GM23248 (cell line): ENCODE measurements around the gene FNDC3B. TPM values are rescaled to one million over a fixed set of nuclear protein-coding genes. Genes with fewer than 3 reads are reported as not detected.

Experiments
- DNase-seq: peaks from one replicate; pipeline ENCODE4 v3.0.0-alpha.2; 2015
- H2AFZ ChIP-seq: fragments of 200-600 bp; sonication (generic); 2 replicates; pipeline ENCODE4 v1.6.1; 2016; ENCODE audit warnings: antibody characterized with exemption
- H3F3A ChIP-seq: fragments of 200-600 bp; sonication (generic); 2 replicates; pipeline ENCODE4 v1.6.1; 2016; ENCODE audit warnings: mild to moderate bottlenecking, antibody characterized with exemption, mixed run types; ENCODE audit not compliant: insufficient read depth
- H3K27ac ChIP-seq: fragments of 200-600 bp; sonication (generic); 2 replicates; pipeline ENCODE4 v1.5.1; 2016; ENCODE audit warnings: mild to moderate bottlenecking
- H3K27me3 ChIP-seq: fragments of 200-600 bp; sonication (generic); replicated peaks from 2 replicates; pipeline ENCODE4 v1.6.1; 2016; ENCODE audit warnings: mild to moderate bottlenecking; ENCODE audit not compliant: insufficient read depth
- H3K36me3 ChIP-seq: fragments of 200-600 bp; sonication (generic); 2 replicates; pipeline ENCODE4 v1.6.1; 2016; ENCODE audit warnings: low read depth, mild to moderate bottlenecking
- H3K4me1 ChIP-seq: fragments of 200-600 bp; sonication (generic); 2 replicates; pipeline ENCODE4 v1.6.1; 2016; ENCODE audit warnings: mild to moderate bottlenecking; ENCODE audit not compliant: insufficient read depth
- H3K4me2 ChIP-seq: fragments of 200-600 bp; sonication (generic); one replicate; pipeline ENCODE4 v1.6.1; 2016; ENCODE audit warnings: mild to moderate bottlenecking; ENCODE audit not compliant: unreplicated experiment
- H3K4me3 ChIP-seq: fragments of 200-600 bp; sonication (generic); 2 replicates; pipeline ENCODE4 v1.5.1; 2016; ENCODE audit warnings: mild to moderate bottlenecking
- H3K79me2 ChIP-seq: fragments of 200-600 bp; sonication (generic); 2 replicates; pipeline ENCODE4 v1.6.1; 2016; ENCODE audit warnings: mild to moderate bottlenecking; ENCODE audit not compliant: insufficient read depth
- H3K9ac ChIP-seq: fragments of 200-600 bp; sonication (generic); 2 replicates; pipeline ENCODE4 v1.6.1; 2016; ENCODE audit warnings: mild to moderate bottlenecking
- H3K9me2 ChIP-seq: fragments of 200-600 bp; sonication (generic); 2 replicates; pipeline ENCODE4 v1.6.1; 2016; ENCODE audit warnings: mixed run types, mild to moderate bottlenecking, moderate library complexity; ENCODE audit not compliant: insufficient read depth
- H3K9me3 ChIP-seq: fragments of 200-600 bp; sonication (generic); one replicate; pipeline ENCODE4 v1.6.1; 2017; ENCODE audit warnings: low read depth
- H4K20me1 ChIP-seq: fragments of 200-600 bp; sonication (generic); 2 replicates; pipeline ENCODE4 v1.6.0; 2016; ENCODE audit not compliant: insufficient read depth
- EZH2 ChIP-seq: fragments of 200-600 bp; sonication (generic); IDR thresholded peaks from 2 replicates; pipeline ENCODE4 v1.6.1; 2018; ENCODE audit warnings: antibody characterized with exemption, mild to moderate bottlenecking; ENCODE audit not compliant: insufficient read depth, poor library complexity, severe bottlenecking
- EZH2phosphoT487 ChIP-seq: fragments of 200-600 bp; sonication (generic); IDR thresholded peaks from 2 replicates; pipeline ENCODE4 v1.6.1; 2018; ENCODE audit warnings: antibody characterized with exemption, moderate library complexity, mild to moderate bottlenecking, low read depth; ENCODE audit not compliant: insufficient read depth
- WGBS, 2 experiments: methylation state at CpG; one replicate each; pipeline ENCODE4 v1.1.6; 2015 to 2017; ENCODE audit warnings: low lambda C conversion rate in 2 of 2, low coverage in 1 of 2; ENCODE audit errors: missing lambda C conversion rate in 2 of 2; 5-methylcytosine and 5-hydroxymethylcytosine counted together
- in situ Hi-C: fragments of 300-500 bp; cut with MboI; formaldehyde crosslinking; loops from 2 replicates; pipeline ENCODE4 v1.15.0; 2020
- polyA plus RNA-seq: library from polyadenylated mRNA; unstranded; fragments of >200 nt; fragmentation: Nextera tagmentation; extraction: Ambion mirVana; gene quantifications from 2 replicates; pipeline ENCODE4 v1.2.1, GENCODE V29; 2016
- total RNA-seq: library from RNA; depleted of rRNA; stranded (reverse); fragments of >200 nt; shearing (Covaris generic); gene quantifications from 2 replicates; pipeline ENCODE4 v1.2.3, GENCODE V29; 2014

FNDC3B gene
- total and polyA plus RNA-seq, 2 experiments from 2014 or later = 85.5 to 123 TPM

- no peaks in the 10 kb centered on the region for H3K9me2 ChIP-seq
- peaks cover 71% of the 10 kb centered on the region for H3K4me1 ChIP-seq
- 46 to 49% methylated on average over 6 of the region's 6 CpGs for WGBS, 2 experiments
- H3K27me3 ChIP-seq = no peaks in the 10 kb centered on the region
- in situ Hi-C loops = no loop called here
- H4K20me1 ChIP-seq = peaks cover 36% of the 10 kb centered on the region; the same call in 1 of the 2 replicates
- H3K79me2 ChIP-seq = peaks cover 100% of the 10 kb centered on the region
- peaks cover 40% of the 10 kb centered on the region; the same call in 1 of the 2 replicates for H3F3A ChIP-seq
- peak overlapping the region; percentile 7 for H3K4me3 ChIP-seq
- peak overlapping the region; percentile 30 for H3K4me2 ChIP-seq
- H3K36me3 ChIP-seq = peaks cover 7% of the 10 kb centered on the region; the same call in 1 of the 2 replicates
- TF ChIP-seq EZH2phosphoT487 = no peak
- no peak for TF ChIP-seq EZH2
- H3K9me3 ChIP-seq = no peaks in the 10 kb centered on the region
- H3K27ac ChIP-seq = peak overlapping the region; percentile 28
- peak overlapping the region; percentile 7 for H3K9ac ChIP-seq
- no peak for DNase-seq
- no peak overlapping the region for H2AFZ ChIP-seq
Observed at GRCh38 chr3:172070269-172070668, 30.9 kb downstream of the FNDC3B start.

DNA sequence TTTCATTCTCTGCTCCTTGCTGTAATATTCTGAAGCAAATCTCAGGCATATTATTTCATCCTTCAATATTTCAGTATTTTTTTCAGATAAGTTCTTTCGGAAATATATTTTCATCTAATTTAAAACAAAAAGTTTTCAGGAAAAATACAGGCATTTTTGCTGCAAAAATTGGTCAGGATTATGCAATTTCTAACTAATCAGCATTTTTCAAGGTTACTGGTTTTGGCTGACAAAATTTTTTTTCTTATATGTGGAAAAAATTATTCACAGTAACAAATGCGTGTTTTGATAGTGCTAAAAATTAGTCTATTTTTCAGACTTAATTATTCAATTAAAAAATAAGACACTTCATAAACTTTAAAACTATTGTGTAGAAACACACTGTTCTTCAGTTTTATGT is 31.4 kb downstream of the FNDC3B start:
- Histone ChIP-seq H3K9me3 (no peaks in the 10 kb centered on the region), H3K4me1 (peaks cover 66% of the 10 kb centered on the region), H2AFZ (no peak overlapping the region), H3F3A (peaks cover 38% of the 10 kb centered on the region; the same call in 1 of the 2 replicates), H3K4me2 (peak overlapping the region; percentile 30), H4K20me1 (peaks cover 33% of the 10 kb centered on the region; the same call in 1 of the 2 replicates), H3K9me2 (no peaks in the 10 kb centered on the region), H3K79me2 (peaks cover 100% of the 10 kb centered on the region), H3K4me3 (peak overlapping the region; percentile 7), H3K27ac (peak overlapping the region; percentile 28), H3K27me3 (no peaks in the 10 kb centered on the region), H3K36me3 (peaks cover 7% of the 10 kb centered on the region; the same call in 1 of the 2 replicates), H3K9ac (peak overlapping the region; percentile 7)
- WGBS, 2 experiments = 33 to 56% methylated on average over 2 of the region's 2 CpGs
- no peak for DNase-seq
- TF ChIP-seq EZH2 = no peak
- in situ Hi-C loops = no loop called here

DNA sequence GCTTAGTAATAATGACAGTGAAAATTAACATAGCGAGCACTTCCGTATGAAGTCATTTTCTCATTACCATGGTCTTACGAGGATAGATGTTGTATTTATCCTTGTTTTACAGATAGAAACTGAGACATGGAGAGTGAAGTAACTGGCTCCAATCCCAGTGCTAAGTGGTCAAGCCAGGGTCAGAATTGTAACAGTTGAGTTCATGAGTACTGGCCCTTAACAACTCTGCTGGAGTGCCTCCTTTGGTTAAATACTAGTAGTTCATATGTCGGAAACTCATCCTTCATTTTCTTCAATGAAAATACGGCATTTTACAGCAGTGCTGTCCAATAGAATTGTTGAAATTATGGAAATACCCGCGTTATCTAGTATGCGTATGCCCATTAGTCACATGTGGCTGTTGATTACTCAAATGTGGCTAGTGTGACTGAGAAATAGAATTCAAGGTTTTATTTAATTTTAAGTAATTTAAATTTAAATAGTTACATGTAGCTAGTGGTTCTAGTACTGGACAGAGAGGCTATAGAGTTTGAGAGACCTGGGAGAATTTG is 32.5 kb downstream of the FNDC3B start:
- Histone ChIP-seq H3K9ac (no peak overlapping the region), H3K4me2 (no peak overlapping the region), H3K9me3 (no peaks in the 10 kb centered on the region), H3F3A (peaks cover 34% of the 10 kb centered on the region; the same call in 1 of the 2 replicates), H3K79me2 (peaks cover 100% of the 10 kb centered on the region), H4K20me1 (peaks cover 36% of the 10 kb centered on the region; the same call in 1 of the 2 replicates), H3K9me2 (no peaks in the 10 kb centered on the region), H3K27ac (no peak overlapping the region), H3K4me1 (peaks cover 55% of the 10 kb centered on the region), H3K4me3 (no peak overlapping the region), H3K27me3 (no peaks in the 10 kb centered on the region), H3K36me3 (peaks cover 7% of the 10 kb centered on the region; the same call in 1 of the 2 replicates), H2AFZ (no peak overlapping the region)
- TF ChIP-seq EZH2 (no peak), EZH2phosphoT487 (no peak)
- WGBS, 2 experiments = 97 to 99% methylated on average over 8 of the region's 8 CpGs
- in situ Hi-C loops = no loop called here
- no peak for DNase-seq

DNA sequence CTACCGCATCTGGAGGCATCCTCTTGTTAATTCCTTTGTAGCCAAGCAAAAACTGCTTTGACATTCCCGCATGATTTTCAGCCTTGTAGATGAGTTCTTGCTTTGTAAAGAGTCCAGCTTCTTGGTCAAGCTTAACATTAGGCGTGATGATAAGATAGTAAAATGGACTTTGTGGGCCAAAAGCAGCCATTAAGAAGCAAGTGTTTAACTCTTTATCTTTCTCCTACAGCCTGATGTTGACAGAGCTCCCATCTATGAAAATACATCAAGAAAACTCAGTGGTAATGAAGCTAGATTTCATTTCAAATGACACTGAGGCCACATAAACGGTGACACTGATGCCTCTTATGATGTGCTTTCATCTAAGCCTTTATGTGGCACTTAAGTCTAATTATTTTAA is 33.2 kb downstream of the FNDC3B start:
- H4K20me1 ChIP-seq = peaks cover 29% of the 10 kb centered on the region; the same call in 1 of the 2 replicates
- no peaks in the 10 kb centered on the region for H3K27me3 ChIP-seq
- no peak overlapping the region for H3K27ac ChIP-seq
- H3K79me2 ChIP-seq = peaks cover 100% of the 10 kb centered on the region
- no peak overlapping the region for H2AFZ ChIP-seq
- WGBS, 2 experiments = 96 to 98% methylated on average over 4 of the region's 4 CpGs
- H3K9me3 ChIP-seq = no peaks in the 10 kb centered on the region
- H3K9ac ChIP-seq = no peak overlapping the region
- H3K36me3 ChIP-seq = peaks cover 7% of the 10 kb centered on the region; the same call in 1 of the 2 replicates
- DNase-seq = no peak
- H3K4me1 ChIP-seq = peaks cover 49% of the 10 kb centered on the region
- no peak for TF ChIP-seq EZH2
- no peak for TF ChIP-seq EZH2phosphoT487
- peaks cover 30% of the 10 kb centered on the region; the same call in 1 of the 2 replicates for H3F3A ChIP-seq
- no peak overlapping the region for H3K4me3 ChIP-seq
- no peak overlapping the region for H3K4me2 ChIP-seq
- in situ Hi-C loops = no loop called here
- H3K9me2 ChIP-seq = no peaks in the 10 kb centered on the region
